Epidermal melanocyte (primary cell): ENCODE results near the gene VPS33B.
"Not testable (repeated sequence)": the region's sequence is repeated elsewhere in the genome, so short reads cannot be mapped to it uniquely, and the experiment has no call there.

Source experiments
- DNase-seq: peaks from one replicate; pipeline ENCODE4 v3.0.0; 2011; ENCODE audit warnings: low spot score; ENCODE audit not compliant: insufficient read length

Gene VPS33B

DNA sequence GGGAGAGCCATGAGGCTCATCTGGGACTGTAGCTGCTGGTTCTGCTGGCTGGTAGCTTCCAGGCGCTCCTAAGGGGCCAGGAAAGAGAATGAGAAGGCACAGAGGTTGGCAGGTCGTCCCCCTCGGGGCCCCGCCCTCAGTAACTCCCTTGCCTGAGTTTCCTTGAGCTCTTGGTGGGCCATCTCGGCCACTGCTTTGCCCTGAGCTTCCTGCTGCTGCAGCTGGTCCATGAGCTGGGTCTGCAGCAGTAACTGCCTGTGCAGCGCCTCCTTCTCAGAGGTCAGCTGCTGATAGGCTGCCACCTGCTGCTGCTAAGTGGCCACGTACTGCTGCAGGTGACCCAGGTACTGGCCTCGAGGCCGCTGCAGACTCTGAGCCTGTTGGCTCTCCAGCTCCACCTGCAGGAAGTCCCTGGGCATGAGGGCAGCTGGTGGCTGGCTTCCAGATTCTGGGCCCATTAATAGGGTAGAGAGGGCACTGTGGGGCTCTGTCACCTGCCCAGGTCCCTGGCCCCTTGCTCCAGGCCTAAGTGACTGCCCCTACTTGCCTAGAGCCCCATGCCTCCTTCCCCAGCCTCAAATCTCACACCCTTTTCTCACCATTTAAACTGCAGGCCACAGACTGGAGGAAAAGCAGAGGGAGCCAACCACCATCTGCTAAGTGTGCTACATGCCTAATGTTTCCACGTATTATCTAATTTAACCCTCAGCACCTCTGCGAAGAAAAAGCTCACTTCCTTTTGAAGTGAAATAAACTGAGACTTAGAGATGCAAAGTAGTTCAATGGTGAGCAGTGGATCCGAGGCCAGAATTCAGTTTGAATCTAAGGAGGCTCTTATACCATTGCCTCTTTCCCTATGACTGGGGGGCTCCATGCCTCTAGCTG is 10.8 kb upstream of the VPS33B start:
- no peak for DNase-seq

GRCh38 chr15:91031796-91032195 is 9.4 kb upstream of the VPS33B start:
- DNase-seq = no peak

GRCh38 chr15:91027677-91028076 is 5.3 kb upstream of the VPS33B start:
- no peak for DNase-seq

- no peak for DNase-seq
Measured at GRCh38 chr15:91023720-91024119, 1.3 kb upstream of the VPS33B start.

DNA sequence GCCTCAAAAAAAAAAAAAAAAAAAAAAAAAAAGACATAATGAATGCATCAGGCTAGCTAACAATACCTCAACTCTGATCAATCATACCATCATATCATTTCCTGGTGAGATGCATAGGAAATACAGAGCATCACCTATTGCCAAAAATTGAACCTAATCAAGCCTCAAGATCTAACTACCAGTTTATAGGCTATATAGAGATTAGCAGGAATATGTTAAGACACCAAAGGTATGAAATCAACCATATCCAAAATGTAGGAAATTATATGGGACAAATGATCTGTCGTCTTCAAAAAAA is 387 bp upstream of the VPS33B start:
- no peak for DNase-seq

DNA sequence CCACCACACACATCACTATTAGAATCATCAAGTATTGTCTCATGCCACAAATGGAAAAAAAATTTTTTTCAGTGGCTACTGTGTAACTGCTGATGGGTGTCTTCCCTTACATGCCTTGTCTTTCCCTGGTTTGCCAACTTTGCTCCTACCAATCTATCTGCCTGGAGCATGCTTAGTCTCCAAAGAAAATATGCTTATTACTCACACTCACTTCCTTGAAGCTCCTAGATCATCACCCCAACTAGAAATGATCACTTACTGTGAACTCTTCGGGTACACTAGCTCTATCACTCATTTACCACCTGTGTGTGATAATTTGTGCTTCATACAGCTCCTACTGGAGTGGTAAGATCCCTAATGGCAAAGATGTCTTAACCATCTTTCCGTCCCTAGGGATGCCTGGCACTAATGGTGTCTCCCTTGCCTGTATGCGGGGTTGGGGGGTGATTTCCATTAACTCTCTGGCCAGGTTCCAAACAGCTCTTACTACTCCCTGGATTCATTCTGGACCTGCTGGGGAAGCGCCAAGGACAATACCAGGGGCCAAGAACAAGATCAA is 799 bp downstream of the VPS33B start:
- no peak for DNase-seq

- no peak for DNase-seq
Measured at GRCh38 chr15:91018158-91018557, 4.2 kb downstream of the VPS33B start.

GRCh38 chr15:91017716-91018115 is 4.7 kb downstream of the VPS33B start:
- no peak for DNase-seq

- not testable (repeated sequence) for DNase-seq
Measured at GRCh38 chr15:91013701-91014100, 8.7 kb downstream of the VPS33B start.

- DNase-seq = no peak
Measured at GRCh38 chr15:91007266-91007665, 15.1 kb downstream of the VPS33B start.

GRCh38 chr15:91001209-91001608 is 21.2 kb downstream of the VPS33B start:
- no peak for DNase-seq

- DNase-seq = no peak
Measured at GRCh38 chr15:90998737-90999136, 23.7 kb downstream of the VPS33B start.

- peak; percentile 96 for DNase-seq
Measured at GRCh38 chr15:90994417-90995311, 27.7 kb downstream of the VPS33B start, which contains the start of gene PRC1. Gene PRC1 (minus strand): TSS chr15:90994535. CDS start chr15:90994417, 118 bp downstream.

DNA sequence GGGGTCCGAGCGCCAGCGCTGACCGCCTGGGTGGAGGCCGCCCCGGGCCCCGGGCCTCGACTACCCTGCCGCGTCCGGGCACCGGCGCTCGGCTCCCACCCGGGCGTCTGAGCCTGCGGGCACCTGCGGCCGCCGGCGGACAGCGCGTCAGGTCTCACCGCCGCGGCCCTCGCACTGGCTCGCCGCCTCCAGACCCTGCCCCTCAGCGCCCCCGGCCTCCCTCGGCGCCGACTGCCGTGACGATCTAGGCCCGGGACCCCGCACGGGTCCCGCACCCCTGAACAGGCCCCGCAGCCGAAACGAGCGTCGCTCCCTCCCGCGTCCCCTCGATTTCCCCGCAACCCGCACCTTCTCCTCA is 28.4 kb downstream of the VPS33B start:
- DNase-seq = no peak

DNA sequence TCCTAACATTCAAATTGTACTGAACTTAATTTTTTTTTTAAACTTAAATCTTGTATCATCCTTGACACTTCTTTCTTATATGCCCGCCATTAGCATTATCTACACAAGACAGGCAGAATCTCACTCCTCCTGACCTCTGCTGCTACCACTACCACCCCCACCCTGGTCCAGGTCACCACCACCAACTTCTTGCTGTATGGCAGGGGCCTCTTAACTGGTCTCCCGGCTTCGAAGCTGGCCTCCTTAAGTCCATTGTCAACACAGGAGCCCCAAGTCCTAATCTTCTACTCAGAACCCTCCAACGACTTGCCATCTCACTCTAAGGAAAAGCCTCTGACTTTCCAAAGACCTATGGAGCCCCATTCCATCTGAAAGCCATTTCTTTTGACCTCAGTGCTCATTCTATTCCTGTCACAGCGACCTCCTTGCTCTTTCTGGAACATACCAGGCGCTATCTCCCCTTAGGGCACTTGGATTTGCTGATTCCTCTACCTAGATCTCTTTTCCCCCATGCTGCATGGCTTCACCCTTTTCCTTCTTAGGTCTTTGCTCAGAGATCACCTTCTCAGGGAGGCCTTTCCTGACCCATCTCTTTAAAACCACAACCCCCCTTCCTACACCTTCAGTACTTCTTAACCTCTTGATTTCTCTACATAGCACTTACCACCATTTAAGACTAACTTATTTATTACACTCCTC is 30.7 kb downstream of the VPS33B start:
- DNase-seq = no peak

GRCh38 chr15:90990446-90990845 is 31.9 kb downstream of the VPS33B start:
- DNase-seq = no peak

DNA sequence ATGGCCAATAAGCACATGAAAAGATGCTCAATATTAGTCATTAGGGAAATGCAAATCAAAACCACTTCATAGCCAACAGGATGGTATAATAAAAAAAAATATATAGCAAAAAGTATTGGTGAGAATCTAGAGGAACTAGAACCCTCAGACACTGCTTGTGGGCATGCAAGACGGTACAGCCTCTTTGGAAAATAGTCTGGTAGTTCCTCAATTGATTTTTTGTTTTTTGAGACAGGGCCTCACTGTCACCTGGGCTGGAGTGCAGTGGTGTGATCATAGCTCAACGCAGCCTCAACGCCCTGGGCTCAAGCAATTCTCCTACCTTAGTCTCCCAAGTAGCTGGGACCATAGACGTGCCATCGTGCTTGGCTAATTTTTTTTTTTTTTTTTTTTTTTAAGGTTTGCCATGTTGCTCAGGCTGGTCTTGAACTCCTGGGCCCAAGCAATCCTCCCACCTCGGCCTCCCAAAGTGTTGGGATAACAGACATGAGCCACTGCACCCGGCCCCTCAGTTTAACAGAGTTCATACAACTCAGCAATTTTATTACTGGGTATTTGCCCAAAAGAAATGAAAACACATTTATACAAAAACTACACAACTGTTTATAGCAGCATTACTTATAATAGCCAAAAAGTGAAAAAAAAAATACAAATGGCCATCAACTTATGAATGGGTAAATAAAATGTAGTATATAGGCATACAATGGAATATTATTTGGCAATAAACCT is 33.2 kb downstream of the VPS33B start:
- DNase-seq = no peak

DNA sequence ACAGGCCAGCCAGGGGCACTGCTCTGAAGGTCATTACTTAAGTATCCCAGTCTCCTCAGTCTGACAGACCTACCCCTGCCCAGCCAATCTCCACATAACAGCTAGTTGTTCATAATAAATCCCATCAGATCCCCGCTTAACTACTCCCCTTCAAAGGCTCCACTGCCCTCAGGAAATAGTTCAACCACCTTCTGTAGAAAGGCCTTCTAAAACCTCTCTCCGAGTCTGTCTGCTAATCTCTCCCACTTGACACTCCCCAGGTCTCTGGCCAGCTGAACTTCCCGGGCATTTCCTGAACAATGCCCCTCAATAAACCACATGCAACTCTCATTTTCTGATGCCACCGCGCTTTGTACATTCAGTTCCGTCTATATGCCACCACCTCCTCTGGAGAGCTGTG is 34.1 kb downstream of the VPS33B start:
- DNase-seq = no peak

GRCh38 chr15:90987561-90988141 is 34.7 kb downstream of the VPS33B start:
- DNase-seq = no peak

- no peak for DNase-seq
Measured at GRCh38 chr15:90986790-90987507, 35.4 kb downstream of the VPS33B start.
